Tibial artery (tissue), 4 donors: ENCODE measurements around the gene PPP2R2B.

Experiments
- DNase-seq, 2 donors: peaks; one replicate each; pipeline ENCODE4 v3.0.0-alpha.2; 2019
- H3K27ac ChIP-seq, 2 donors: fragments of 200-600 bp; sonication (generic) in 1 of 2; 1 replicate in 1 of 2; 2 replicates in 1 of 2; pipeline ENCODE4 v1.5.1; 2018 to 2019; ENCODE audit warnings: mild to moderate bottlenecking in 1 of 2
- H3K27me3 ChIP-seq, 2 donors: fragments of 200-600 bp; sonication (generic) in 1 of 2; one replicate each; pipeline versions ENCODE4 v1.5.1 to v1.6.0; 2016 to 2019
- H3K36me3 ChIP-seq, 3 donors: fragments of 200-600 bp; sonication (generic) in 2 of 3; one replicate each; pipeline ENCODE4 v1.5.1; 2016 to 2019; ENCODE audit warnings: mild to moderate bottlenecking in 2 of 3
- H3K4me1 ChIP-seq, 4 donors: fragments of 200-600 bp; sonication (generic) in 2 of 4; 1 replicate in 3 of 4; 2 replicates in 1 of 4; pipeline ENCODE4 v1.5.1; 2016 to 2019
- H3K4me3 ChIP-seq, 2 donors: fragments of 200-600 bp; sonication (generic) in 1 of 2; 1 replicate in 1 of 2; 2 replicates in 1 of 2; pipeline ENCODE4 v1.5.1; 2018 to 2019; ENCODE audit warnings: mild to moderate bottlenecking in 2 of 2
- H3K9me3 ChIP-seq, 3 donors: fragments of 200-600 bp; sonication (generic) in 1 of 3; one replicate each; pipeline ENCODE4 v1.5.1; 2016 to 2019
- intact Hi-C: fragments of 100-400 bp; cut with DNase I; formaldehyde crosslinking; loops from one replicate; pipeline ENCODE4 v1.15.0; 2023; ENCODE audit warnings: low total_unique reads
- TF ChIP-seq, protein P1 (sequence below), 2 experiments: fragments of 200-600 bp in 1 of 2; fragments of 450-650 bp in 1 of 2; IDR thresholded peaks; one replicate each; pipeline ENCODE4 v1.5.1; 2017 to 2019; ENCODE audit warnings: antibody characterized with exemption in 2 of 2, mild to moderate bottlenecking in 1 of 2, moderate library complexity in 1 of 2

Gene PPP2R2B

GRCh38 chr5:146628950-146629349 lies 249.6 kb downstream of the PPP2R2B start:
- Histone ChIP-seq H3K36me3 (peaks cover 0 to 18% (median 13%) of the 10 kb centered on the region in 3 donors), H3K9me3 (no peaks in the 10 kb centered on the region), H3K4me3 (no peak overlapping the region), H3K27me3 (no peaks in the 10 kb centered on the region), H3K27ac (no peak overlapping the region), H3K4me1 (no peaks in the 10 kb centered on the region)
- TF ChIP-seq, protein P1, sequence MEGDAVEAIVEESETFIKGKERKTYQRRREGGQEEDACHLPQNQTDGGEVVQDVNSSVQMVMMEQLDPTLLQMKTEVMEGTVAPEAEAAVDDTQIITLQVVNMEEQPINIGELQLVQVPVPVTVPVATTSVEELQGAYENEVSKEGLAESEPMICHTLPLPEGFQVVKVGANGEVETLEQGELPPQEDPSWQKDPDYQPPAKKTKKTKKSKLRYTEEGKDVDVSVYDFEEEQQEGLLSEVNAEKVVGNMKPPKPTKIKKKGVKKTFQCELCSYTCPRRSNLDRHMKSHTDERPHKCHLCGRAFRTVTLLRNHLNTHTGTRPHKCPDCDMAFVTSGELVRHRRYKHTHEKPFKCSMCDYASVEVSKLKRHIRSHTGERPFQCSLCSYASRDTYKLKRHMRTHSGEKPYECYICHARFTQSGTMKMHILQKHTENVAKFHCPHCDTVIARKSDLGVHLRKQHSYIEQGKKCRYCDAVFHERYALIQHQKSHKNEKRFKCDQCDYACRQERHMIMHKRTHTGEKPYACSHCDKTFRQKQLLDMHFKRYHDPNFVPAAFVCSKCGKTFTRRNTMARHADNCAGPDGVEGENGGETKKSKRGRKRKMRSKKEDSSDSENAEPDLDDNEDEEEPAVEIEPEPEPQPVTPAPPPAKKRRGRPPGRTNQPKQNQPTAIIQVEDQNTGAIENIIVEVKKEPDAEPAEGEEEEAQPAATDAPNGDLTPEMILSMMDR (IDR thresholded peaks at IDR 0.05) = no peak
- DNase-seq = no peak
- intact Hi-C loops = no loop called here

DNA sequence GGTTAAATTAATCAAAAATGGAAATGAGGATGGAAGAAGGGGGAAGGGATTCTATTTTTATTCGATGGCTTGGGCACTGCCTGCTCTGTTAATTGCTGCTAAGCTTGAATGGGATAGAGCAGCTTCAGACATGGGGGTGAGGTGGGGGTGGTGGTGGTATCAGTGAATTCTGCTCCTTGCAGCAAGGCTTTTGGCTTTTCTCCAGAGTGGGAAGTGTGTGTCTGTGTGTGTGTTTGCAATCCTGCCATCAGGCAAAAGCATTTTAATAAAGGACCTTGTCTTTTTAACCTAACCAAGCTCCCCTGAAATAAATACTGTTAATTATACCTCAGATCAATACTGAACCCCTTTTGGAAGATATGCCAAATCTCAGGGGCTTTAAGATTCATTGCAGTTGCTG lies 251.6 kb downstream of the PPP2R2B start:
- DNase-seq = no peak
- intact Hi-C loops = no loop called here
- no peak overlapping the region for H3K27ac ChIP-seq
- H3K36me3 ChIP-seq = peaks cover 0 to 8% (median 0%) of the 10 kb centered on the region in 3 donors
- H3K27me3 ChIP-seq = no peaks in the 10 kb centered on the region
- no peaks in the 10 kb centered on the region for H3K4me1 ChIP-seq
- no peaks in the 10 kb centered on the region for H3K9me3 ChIP-seq
- TF ChIP-seq, protein P1 (IDR thresholded peaks at IDR 0.05) = no peak
- H3K4me3 ChIP-seq = no peak overlapping the region

GRCh38 chr5:146624179-146624578 lies 254.4 kb downstream of the PPP2R2B start:
- no peaks in the 10 kb centered on the region for H3K9me3 ChIP-seq
- intact Hi-C loops = no loop called here
- no peaks in the 10 kb centered on the region for H3K4me1 ChIP-seq
- H3K36me3 ChIP-seq = peaks cover 0 to 8% (median 0%) of the 10 kb centered on the region in 3 donors
- H3K4me3 ChIP-seq = no peak overlapping the region
- H3K27me3 ChIP-seq = no peaks in the 10 kb centered on the region
- H3K27ac ChIP-seq = no peak overlapping the region
- TF ChIP-seq, protein P1 (IDR thresholded peaks at IDR 0.05) = no peak
- no peak for DNase-seq

DNA sequence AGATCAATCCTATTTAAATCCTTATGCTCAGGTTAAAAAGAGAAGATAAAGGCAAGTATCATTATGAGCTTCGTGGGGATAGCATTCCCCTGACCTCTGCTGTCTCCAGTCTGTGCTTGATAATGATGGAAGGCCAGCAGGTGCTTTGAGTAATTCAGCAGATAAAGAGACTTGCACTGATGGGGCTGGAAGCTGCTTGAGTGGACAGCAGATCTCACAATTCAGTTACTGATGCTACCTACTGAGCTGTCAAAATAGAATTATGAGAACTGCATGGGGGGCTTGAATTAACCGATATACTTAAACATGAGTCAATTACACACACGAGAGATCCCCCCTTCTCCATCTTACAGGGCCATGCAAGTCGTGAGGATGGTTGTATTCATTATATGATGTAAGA lies 254.9 kb downstream of the PPP2R2B start:
- H3K27me3 ChIP-seq = no peaks in the 10 kb centered on the region
- H3K4me1 ChIP-seq = no peaks in the 10 kb centered on the region
- H3K36me3 ChIP-seq = peaks cover 0 to 8% (median 0%) of the 10 kb centered on the region in 3 donors
- intact Hi-C loops = no loop called here
- DNase-seq = no peak
- H3K9me3 ChIP-seq = no peaks in the 10 kb centered on the region
- no peak overlapping the region for H3K4me3 ChIP-seq
- TF ChIP-seq, protein P1 (IDR thresholded peaks at IDR 0.05) = no peak
- no peak overlapping the region for H3K27ac ChIP-seq

DNA sequence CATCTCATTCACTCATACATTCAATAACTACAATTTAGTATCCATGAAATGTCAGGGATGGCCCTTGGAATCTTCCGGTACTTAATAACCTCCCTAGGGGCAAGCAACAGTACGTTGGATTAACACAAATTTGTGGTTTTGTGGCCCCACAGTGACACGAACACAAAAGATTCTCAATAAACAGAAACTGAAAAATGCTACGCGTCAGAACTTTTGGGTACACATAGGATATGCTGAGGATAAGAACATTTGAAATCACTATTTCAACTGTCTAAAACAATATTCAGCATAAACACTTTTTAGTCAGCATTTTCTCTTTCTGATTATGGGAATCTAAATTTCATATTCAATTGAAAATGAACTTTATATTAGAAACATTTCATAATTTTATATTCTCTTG lies 255.5 kb downstream of the PPP2R2B start:
- intact Hi-C loops = no loop called here
- Histone ChIP-seq H3K27me3 (no peaks in the 10 kb centered on the region), H3K9me3 (no peaks in the 10 kb centered on the region), H3K4me1 (no peaks in the 10 kb centered on the region), H3K27ac (no peak overlapping the region), H3K36me3 (peaks cover 0 to 8% (median 0%) of the 10 kb centered on the region in 3 donors), H3K4me3 (no peak overlapping the region)
- DNase-seq = no peak
- TF ChIP-seq, protein P1 (IDR thresholded peaks at IDR 0.05) = no peak

- no peaks in the 10 kb centered on the region for H3K4me1 ChIP-seq
- H3K27ac ChIP-seq = no peak overlapping the region
- H3K36me3 ChIP-seq = peaks cover 0 to 8% (median 0%) of the 10 kb centered on the region in 3 donors
- no peaks in the 10 kb centered on the region for H3K27me3 ChIP-seq
- H3K9me3 ChIP-seq = no peaks in the 10 kb centered on the region
- intact Hi-C loops = no loop called here
- TF ChIP-seq, protein P1 (IDR thresholded peaks at IDR 0.05) = peak in 1 of 2 experiments; percentile 11
- DNase-seq = no peak
- H3K4me3 ChIP-seq = no peak overlapping the region
These were observed 256.2 kb downstream of the PPP2R2B start for GRCh38 chr5:146622391-146622790.
